NT2/D1 (cell line): Measurements from ENCODE around the gene NONO.

Experiments used
- SUZ12 ChIP-seq: IDR thresholded peaks from 2 replicates; pipeline ENCODE4 v1.6.1; 2011; ENCODE audit not compliant: insufficient read length, insufficient read depth; ENCODE audit errors: extremely low read depth
- YY1 ChIP-seq: IDR thresholded peaks from 2 replicates; pipeline ENCODE4 v1.6.1; 2011; ENCODE audit not compliant: insufficient read length, insufficient read depth
- ZNF274 ChIP-seq: IDR thresholded peaks from 2 replicates; pipeline ENCODE4 v1.6.1; 2011; ENCODE audit warnings: mild to moderate bottlenecking, low read depth, low read length

DNA sequence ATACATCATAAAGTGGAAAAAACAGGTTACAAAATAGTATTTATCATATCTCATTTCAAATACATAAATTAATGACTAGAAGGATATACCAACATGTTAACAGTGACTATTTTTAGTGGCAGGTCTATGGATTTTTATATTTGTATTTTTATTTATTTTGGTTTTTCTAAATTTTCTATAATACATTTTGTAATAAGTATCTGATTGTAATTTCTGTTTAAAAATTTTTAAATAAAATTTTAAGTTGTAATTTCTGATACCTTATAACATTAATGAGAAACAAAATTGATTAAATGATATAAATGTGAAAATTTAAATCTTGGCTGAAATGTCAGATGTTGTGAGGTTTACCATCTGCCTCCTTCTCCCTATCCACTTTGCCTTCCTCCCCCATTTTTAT is 2.5 kb downstream of the NONO start:
- TF ChIP-seq YY1 (no peak), SUZ12 (no peak), ZNF274 (no peak)
